Effector memory CD4-positive, alpha-beta T cell (primary cell): ENCODE results near the gene RAD51B.

Experiments used
- DNase-seq, 3 donors: peaks; one replicate each; pipeline ENCODE4 v3.0.0-alpha.2; 2020
- H3K27ac ChIP-seq: 2 replicates; pipeline ENCODE4 v1.7.0; 2013; ENCODE audit warnings: mild to moderate bottlenecking, low read length, moderate library complexity; ENCODE audit not compliant: insufficient read depth, poor library complexity, severe bottlenecking
- H3K27me3 ChIP-seq: replicated peaks from 2 replicates; pipeline ENCODE4 v1.7.0; 2013; ENCODE audit warnings: mild to moderate bottlenecking, low read length; ENCODE audit not compliant: insufficient read depth, control insufficient read depth, poor library complexity, severe bottlenecking
- H3K36me3 ChIP-seq: 2 replicates; pipeline ENCODE4 v1.7.0; 2013; ENCODE audit warnings: mild to moderate bottlenecking, low read length, moderate library complexity; ENCODE audit not compliant: control insufficient read depth, insufficient read depth
- H3K4me1 ChIP-seq: 2 replicates; pipeline ENCODE4 v1.7.0; 2013; ENCODE audit warnings: low read length, mild to moderate bottlenecking; ENCODE audit not compliant: control insufficient read depth, insufficient read depth, poor library complexity, severe bottlenecking
- H3K4me3 ChIP-seq: 2 replicates; pipeline ENCODE4 v1.7.0; 2013; ENCODE audit warnings: low read length, low read depth, mild to moderate bottlenecking; ENCODE audit not compliant: insufficient read depth, poor library complexity, severe bottlenecking
- H3K9me3 ChIP-seq: 2 replicates; pipeline ENCODE4 v1.7.0; 2013; ENCODE audit warnings: mild to moderate bottlenecking, low read length, moderate library complexity; ENCODE audit not compliant: control insufficient read depth

The RAD51B gene

DNA sequence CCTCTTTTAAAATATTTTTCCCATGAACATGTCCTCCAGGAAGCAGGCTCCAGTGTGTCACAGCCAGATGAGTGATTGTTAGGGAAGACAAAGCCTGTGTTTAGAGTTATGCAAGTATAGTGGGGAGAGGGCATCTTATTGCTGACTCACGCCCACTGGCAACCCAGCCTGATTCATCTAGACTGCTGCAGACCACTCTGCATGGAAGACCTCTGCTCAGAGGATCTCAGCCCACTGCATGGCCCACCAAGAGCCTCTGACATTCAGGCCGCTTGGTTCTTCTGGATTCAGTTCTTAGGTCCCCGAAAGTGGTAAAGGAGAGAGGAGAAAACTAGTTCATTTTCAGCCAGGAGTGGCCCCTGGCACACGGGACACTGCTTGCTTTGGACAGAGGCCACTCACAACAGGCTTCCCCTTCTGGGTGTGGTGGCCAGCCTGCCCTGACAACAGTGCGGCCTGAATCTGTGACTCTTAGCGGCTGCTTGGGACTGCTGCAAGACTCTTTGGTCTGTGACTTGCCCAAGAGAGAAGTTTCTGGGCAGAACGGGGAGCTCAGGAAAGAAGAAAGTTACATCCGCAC lies 707.0 kb downstream of the RAD51B start:
- DNase-seq = no peak
- Histone ChIP-seq H3K4me1 (no peaks in the 10 kb centered on the region), H3K4me3 (no peak overlapping the region), H3K27me3 (no peaks in the 10 kb centered on the region), H3K9me3 (no peaks in the 10 kb centered on the region), H3K27ac (no peak overlapping the region), H3K36me3 (no peaks in the 10 kb centered on the region)

DNA sequence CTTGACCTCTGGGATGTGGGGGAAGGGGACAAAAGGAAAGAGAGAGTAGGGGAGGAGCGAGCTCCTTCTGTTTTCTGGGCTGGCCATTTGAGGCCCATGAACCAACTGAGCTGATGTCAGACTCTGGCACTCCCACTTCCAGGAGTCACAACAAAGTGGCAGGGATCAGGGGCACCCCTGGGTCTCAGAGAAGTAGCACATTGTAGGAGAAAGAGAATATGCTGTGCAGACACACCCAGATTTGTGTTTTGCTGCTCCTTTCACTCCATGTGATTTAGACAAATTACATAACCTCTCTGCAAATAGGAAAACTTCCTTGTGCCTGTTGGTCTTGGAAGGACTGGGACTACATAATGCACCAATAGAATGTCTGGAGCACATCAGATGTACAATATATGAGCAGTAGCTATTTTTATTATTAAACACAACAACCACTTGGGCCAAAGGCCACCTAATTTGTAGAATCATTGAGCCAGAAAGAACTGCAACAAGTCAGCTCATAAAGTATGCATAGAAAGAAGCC lies 707.8 kb downstream of the RAD51B start:
- Histone ChIP-seq H3K27me3 (no peaks in the 10 kb centered on the region), H3K4me3 (no peak overlapping the region), H3K9me3 (no peaks in the 10 kb centered on the region), H3K4me1 (no peaks in the 10 kb centered on the region), H3K27ac (no peak overlapping the region), H3K36me3 (no peaks in the 10 kb centered on the region)
- DNase-seq = no peak

DNA sequence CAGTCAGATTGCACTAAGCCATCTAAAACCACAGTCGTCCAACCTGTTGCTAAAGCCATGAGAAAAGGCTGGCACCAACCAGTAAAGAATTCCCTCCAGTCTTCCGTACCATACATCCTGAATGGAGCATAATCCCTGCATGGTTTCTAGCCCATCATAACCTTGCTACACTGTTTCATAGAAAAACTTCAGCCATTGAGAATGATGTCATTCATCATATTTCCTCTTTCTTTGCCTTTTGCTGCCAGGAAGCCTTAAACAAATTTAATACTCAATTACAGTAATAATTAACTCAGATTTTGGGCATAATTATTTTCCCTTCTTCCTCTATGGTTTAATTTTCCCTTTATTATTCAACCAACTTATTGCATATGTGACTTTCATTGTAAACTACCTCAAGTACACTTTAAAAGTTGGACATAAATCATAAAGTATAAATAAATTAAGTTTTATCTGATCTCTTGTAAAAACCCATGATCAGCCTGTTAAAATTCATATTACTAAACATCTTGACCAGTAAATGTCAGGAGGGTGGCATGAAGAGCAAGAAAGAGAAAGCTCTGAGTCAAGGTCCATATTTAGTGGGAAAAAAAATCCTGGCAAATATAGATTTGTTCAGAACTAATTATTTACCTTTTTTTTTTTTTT lies 708.6 kb downstream of the RAD51B start:
- DNase-seq = no peak
- no peak overlapping the region for H3K4me3 ChIP-seq
- H3K27ac ChIP-seq = no peak overlapping the region
- H3K27me3 ChIP-seq = no peaks in the 10 kb centered on the region
- no peaks in the 10 kb centered on the region for H3K4me1 ChIP-seq
- no peaks in the 10 kb centered on the region for H3K36me3 ChIP-seq
- H3K9me3 ChIP-seq = no peaks in the 10 kb centered on the region

DNA sequence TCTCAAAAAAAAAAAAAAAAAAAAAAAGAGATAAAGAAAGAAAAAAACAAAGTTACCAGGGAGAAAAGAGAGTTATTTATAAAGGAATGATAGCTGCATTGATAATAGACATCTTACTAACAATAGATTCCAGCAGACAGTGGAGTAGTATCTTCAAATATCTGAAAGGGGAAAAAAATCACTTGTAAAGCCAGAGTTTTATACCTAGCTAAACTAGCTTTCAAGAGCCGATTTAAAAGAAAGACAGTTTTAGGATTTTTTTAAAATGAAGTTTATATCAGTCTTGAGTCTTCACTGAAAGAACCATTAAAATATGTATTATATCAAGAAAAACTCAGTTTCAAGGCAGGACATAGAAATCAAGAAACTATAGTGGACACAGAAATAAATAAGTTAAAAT lies 710.9 kb downstream of the RAD51B start:
- no peaks in the 10 kb centered on the region for H3K4me1 ChIP-seq
- H3K27me3 ChIP-seq = no peaks in the 10 kb centered on the region
- H3K27ac ChIP-seq = no peak overlapping the region
- DNase-seq = no peak
- H3K9me3 ChIP-seq = no peaks in the 10 kb centered on the region
- H3K36me3 ChIP-seq = no peaks in the 10 kb centered on the region
- no peak overlapping the region for H3K4me3 ChIP-seq

DNA sequence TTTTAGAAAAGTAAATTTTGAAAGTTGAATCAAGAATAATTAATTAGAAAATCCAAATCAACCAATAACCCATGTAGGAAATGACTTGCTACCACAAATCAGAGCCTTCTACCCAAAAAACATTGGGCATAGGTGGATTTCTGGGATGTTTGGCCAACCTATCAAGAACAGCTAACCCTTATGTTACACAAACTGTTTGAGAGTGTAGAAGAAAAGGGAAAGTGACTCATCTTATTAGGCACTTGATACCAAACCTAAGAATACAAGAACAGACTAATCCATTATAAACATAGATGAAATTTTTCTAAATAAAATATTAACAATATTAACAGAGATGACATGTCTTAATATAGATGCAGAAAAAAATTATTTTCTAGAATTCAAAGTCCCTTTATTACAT lies 712.9 kb downstream of the RAD51B start:
- DNase-seq = no peak
- H3K9me3 ChIP-seq = no peaks in the 10 kb centered on the region

DNA sequence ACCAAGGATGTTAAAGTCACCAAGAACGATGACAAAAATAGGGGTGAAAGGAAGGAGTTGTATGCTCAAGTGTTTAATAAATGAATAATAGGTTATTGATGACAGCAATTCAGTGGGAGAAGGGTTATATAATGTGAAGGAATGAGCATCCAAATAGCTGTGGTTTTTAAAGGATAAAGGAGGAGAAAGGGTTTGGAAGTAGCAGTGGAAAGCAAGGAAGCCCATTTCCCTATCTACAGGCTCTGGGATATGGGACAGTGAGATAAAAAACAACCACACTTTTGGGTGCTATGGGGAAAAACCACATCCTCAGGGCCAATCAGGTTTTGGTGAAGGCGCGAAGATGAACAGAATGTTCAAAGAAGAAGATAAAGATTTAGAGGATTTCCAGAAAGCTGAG lies 714.7 kb downstream of the RAD51B start:
- Histone ChIP-seq H3K4me3 (no peak overlapping the region), H3K36me3 (no peaks in the 10 kb centered on the region), H3K9me3 (no peaks in the 10 kb centered on the region), H3K27me3 (no peaks in the 10 kb centered on the region), H3K27ac (no peak overlapping the region), H3K4me1 (no peaks in the 10 kb centered on the region)
- DNase-seq = no peak

More for the DNA sequence above, 712.9 kb downstream of the RAD51B start:
- Histone ChIP-seq H3K27ac (no peak overlapping the region), H3K27me3 (no peaks in the 10 kb centered on the region), H3K36me3 (no peaks in the 10 kb centered on the region), H3K4me1 (no peaks in the 10 kb centered on the region), H3K4me3 (no peak overlapping the region)

DNA sequence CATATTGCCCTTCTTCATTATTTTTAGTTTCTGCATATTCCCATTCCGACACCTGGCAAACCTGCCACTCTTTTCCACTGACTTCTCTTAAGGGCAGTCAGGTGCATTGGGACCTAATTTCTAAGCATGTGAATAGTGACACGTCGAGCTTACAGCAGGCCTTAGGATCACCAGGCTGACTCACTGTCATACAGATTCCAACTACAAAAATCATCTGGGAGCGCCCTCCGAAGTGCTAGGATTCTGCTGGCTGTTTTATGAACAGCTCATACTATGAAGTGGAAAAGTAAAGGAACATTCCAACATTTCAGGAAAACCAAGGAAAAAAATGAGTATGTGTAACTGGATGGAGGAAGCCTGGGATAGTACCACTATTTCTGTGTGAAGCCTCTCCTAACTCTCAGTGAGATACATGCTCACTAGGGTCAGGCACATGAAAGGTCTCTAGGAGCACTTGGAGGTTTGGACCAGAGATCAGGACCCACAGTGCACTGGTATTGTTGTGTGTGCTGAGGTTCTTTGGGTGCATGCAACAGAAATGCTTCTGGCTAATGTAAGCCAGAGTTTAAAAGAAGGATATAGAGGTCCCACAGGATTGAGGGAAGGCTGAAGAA lies 715.9 kb downstream of the RAD51B start:
- no peaks in the 10 kb centered on the region for H3K9me3 ChIP-seq
- H3K27me3 ChIP-seq = no peaks in the 10 kb centered on the region
- no peaks in the 10 kb centered on the region for H3K36me3 ChIP-seq
- no peak overlapping the region for H3K4me3 ChIP-seq
- DNase-seq = no peak
- no peaks in the 10 kb centered on the region for H3K4me1 ChIP-seq
- no peak overlapping the region for H3K27ac ChIP-seq

DNA sequence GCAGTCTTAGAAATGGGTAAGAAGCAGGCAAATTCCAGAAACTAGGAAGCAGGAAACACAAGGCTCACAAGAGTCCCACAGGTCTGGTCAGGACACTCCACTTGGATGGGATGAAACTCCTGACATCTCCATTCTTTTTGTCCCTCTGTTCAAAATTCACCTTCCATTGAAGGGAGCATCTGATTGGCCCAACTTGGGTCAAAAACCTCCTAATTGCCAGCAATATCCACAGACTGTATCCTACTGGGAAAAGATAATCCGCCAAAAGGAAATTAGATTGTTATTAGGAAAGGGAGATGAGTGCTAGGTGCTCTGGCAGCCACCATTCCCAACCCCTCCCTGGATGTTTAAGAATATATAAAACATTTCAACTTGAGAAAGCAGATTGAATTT lies 716.4 kb downstream of the RAD51B start:
- no peaks in the 10 kb centered on the region for H3K4me1 ChIP-seq

DNA sequence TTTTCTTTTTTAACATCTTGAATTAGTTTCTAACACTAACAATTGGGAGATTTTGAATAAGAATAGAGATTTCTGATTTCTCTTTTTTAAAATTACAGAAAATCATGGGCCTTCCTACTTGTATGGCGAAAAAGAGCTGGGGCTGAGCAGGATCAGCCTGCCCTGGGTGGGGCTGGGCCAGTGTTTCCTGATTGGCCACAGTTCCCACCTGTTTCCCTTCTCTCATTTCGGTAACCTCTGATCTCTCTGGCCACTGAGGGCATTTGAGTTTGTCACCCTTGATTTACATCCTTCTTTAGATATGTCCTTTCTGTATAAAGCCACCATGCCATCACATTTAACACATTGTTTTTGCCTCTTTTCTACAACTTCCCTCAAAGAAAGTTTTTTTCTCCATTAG lies 719.1 kb downstream of the RAD51B start:
- no peak for DNase-seq
- Histone ChIP-seq H3K36me3 (no peaks in the 10 kb centered on the region), H3K27me3 (no peaks in the 10 kb centered on the region), H3K4me1 (no peaks in the 10 kb centered on the region), H3K27ac (no peak overlapping the region), H3K4me3 (no peak overlapping the region), H3K9me3 (no peaks in the 10 kb centered on the region)

More for the DNA sequence above, 716.4 kb downstream of the RAD51B start:
- no peaks in the 10 kb centered on the region for H3K9me3 ChIP-seq
- no peak for DNase-seq
- no peaks in the 10 kb centered on the region for H3K27me3 ChIP-seq
- H3K4me3 ChIP-seq = no peak overlapping the region
- H3K27ac ChIP-seq = no peak overlapping the region
- no peaks in the 10 kb centered on the region for H3K36me3 ChIP-seq

DNA sequence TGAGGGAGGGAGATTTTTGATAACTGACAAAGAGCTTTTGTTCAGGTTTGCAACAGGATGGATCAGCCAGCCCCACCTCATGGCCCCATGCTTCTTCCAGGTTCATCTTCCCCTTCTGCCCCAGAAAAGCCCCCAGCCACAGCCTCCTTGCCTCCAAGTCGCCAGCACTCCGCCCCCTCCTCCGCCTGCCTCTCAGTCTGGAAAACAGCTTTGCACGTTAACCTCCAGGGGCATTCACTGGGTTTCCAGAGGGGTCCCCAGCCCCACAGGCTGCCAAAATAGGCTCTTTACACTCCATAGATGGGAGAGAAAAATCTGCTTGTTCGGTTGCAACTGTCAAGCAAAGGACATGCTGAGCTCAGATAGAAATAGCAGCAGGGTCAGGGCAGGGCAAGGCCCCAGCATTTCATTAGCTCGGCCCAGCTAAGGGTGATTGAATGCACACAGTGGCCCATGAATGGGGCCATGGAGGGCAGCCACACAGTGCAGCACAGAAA lies 719.7 kb downstream of the RAD51B start:
- Histone ChIP-seq H3K4me1 (no peaks in the 10 kb centered on the region), H3K27ac (no peak overlapping the region), H3K36me3 (no peaks in the 10 kb centered on the region), H3K27me3 (no peaks in the 10 kb centered on the region), H3K9me3 (no peaks in the 10 kb centered on the region), H3K4me3 (no peak overlapping the region)
- DNase-seq = no peak
